Stomach (tissue), 9 donors: ENCODE results near the gene ACTL10. TPM values are rescaled to one million over a fixed set of nuclear protein-coding genes. Genes with fewer than 3 reads are reported as not detected.

Source experiments
- DNase-seq, 2 donors: peaks; one replicate each; pipeline versions ENCODE4 v3.0.0 to v3.0.0-alpha.2; 2013 to 2019
- H3K27ac ChIP-seq, 5 donors: fragments of 200-600 bp in 4 of 5; sonication (generic) in 4 of 5; one replicate each; pipeline ENCODE4 v1.5.1; 2013 to 2019; ENCODE audit warnings: mild to moderate bottlenecking in 1 of 5, moderate library complexity in 1 of 5
- H3K27me3 ChIP-seq, 3 donors: fragments of 200-600 bp; sonication (generic); one replicate each; pipeline ENCODE4 v1.5.1; 2017 to 2019; ENCODE audit warnings: mixed run types in 1 of 3
- H3K36me3 ChIP-seq, 4 donors: fragments of 200-600 bp; sonication (generic); 1 replicate in 3 of 4; 2 replicates in 1 of 4; pipeline ENCODE4 v1.5.1; 2016 to 2019
- H3K4me1 ChIP-seq, 4 donors: fragments of 200-600 bp; sonication (generic); one replicate each; pipeline ENCODE4 v1.5.1; 2016 to 2019
- H3K4me3 ChIP-seq, 4 donors: fragments of 200-600 bp; sonication (generic) in 3 of 4; one replicate each; pipeline ENCODE4 v1.5.1; 2016 to 2019; ENCODE audit warnings: mild to moderate bottlenecking in 1 of 4
- H3K9me3 ChIP-seq, 4 donors: fragments of 200-600 bp; sonication (generic); one replicate each; pipeline ENCODE4 v1.5.1; 2016 to 2019
- EP300 ChIP-seq: sonication (generic); formaldehyde crosslinking; IDR thresholded peaks from one replicate; pipeline ENCODE4 v1.6.1; 2017; ENCODE audit warnings: antibody characterized with exemption
- POLR2A ChIP-seq, 4 donors: fragments of 450-650 bp; IDR thresholded peaks; one replicate each; pipeline ENCODE4 v1.6.1; 2016; ENCODE audit warnings: antibody characterized with exemption in 4 of 4, control low read depth in 2 of 4, mild to moderate bottlenecking in 1 of 4, moderate library complexity in 1 of 4
- POLR2AphosphoS5 ChIP-seq, 3 donors: sonication (generic); formaldehyde crosslinking; IDR thresholded peaks; one replicate each; pipeline ENCODE4 v1.6.1; 2016; ENCODE audit warnings: antibody characterized with exemption in 3 of 3
- WGBS, 5 donors: extraction: QIAGEN DNeasy Blood & Tissue Kit in 3 of 5; methylation state at CpG; one replicate each; pipeline versions ENCODE4 v1.1.5 to v1.1.7; 2013 to 2018; 5-methylcytosine and 5-hydroxymethylcytosine counted together
- intact Hi-C: fragments of 100-400 bp; cut with DNase I; formaldehyde crosslinking; loops from one replicate; pipeline ENCODE4 v1.15.1; 2023; ENCODE audit warnings: low total_unique reads
- polyA plus RNA-seq, 3 donors: library from polyadenylated mRNA; stranded (reverse); fragments of 200-250 nt; gene quantifications; one replicate each; pipeline ENCODE4 v1.2.3, GENCODE V29; 2013
- total RNA-seq, 5 donors: library from RNA; depleted of rRNA; stranded (reverse); fragments of >200 nt; gene quantifications; one replicate each; pipeline versions ENCODE4 v1.1.0 to v1.2.3, GENCODE V29; 2014 to 2016
- TF ChIP-seq, protein P1 (sequence below), 7 experiments: fragments of 450-650 bp in 4 of 7; fragments of 200-600 bp in 3 of 7; sonication (generic) in 3 of 7; IDR thresholded peaks; one replicate each; pipeline ENCODE4 v1.5.1; 2016 to 2019; ENCODE audit warnings: antibody characterized with exemption in 7 of 7, control low read depth in 2 of 7, mild to moderate bottlenecking in 1 of 7
- donor health status: healthy with polysubstance abuse.
- donor health status: Bipolar disorder and iron deficiency.
- donor health status: healthy.

The ACTL10 gene
- total and polyA plus RNA-seq, 8 donors: 1.1 to 12.3 (median 1.4) TPM; not detected in 1

GRCh38 chr20:33668466-33669155, 1.9 kb downstream of the ACTL10 start:
- intact Hi-C loops: no loop called here
- H3K36me3 ChIP-seq: peaks cover 0 to 33% (median 23%) of the 10 kb centered on the region in 4 donors
- no peaks in the 10 kb centered on the region for H3K9me3 ChIP-seq
- H3K27ac ChIP-seq: peak overlapping the region in 4 of 5 donors; percentile 89 to 96 (median 94)
- no peak overlapping the region for H3K4me3 ChIP-seq
- peaks cover 61 to 93% (median 86%) of the 10 kb centered on the region in 4 donors for H3K4me1 ChIP-seq
- 56 to 81% (median 63%) methylated on average over 13 of the region's 13 CpGs for WGBS, 5 donors
- no peak for DNase-seq
- no peaks in the 10 kb centered on the region for H3K27me3 ChIP-seq
- TF ChIP-seq POLR2A (IDR thresholded peaks at IDR 0.05): no peak
- TF ChIP-seq, protein P1, sequence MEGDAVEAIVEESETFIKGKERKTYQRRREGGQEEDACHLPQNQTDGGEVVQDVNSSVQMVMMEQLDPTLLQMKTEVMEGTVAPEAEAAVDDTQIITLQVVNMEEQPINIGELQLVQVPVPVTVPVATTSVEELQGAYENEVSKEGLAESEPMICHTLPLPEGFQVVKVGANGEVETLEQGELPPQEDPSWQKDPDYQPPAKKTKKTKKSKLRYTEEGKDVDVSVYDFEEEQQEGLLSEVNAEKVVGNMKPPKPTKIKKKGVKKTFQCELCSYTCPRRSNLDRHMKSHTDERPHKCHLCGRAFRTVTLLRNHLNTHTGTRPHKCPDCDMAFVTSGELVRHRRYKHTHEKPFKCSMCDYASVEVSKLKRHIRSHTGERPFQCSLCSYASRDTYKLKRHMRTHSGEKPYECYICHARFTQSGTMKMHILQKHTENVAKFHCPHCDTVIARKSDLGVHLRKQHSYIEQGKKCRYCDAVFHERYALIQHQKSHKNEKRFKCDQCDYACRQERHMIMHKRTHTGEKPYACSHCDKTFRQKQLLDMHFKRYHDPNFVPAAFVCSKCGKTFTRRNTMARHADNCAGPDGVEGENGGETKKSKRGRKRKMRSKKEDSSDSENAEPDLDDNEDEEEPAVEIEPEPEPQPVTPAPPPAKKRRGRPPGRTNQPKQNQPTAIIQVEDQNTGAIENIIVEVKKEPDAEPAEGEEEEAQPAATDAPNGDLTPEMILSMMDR (IDR thresholded peaks at IDR 0.05): no peak
- no peak for TF ChIP-seq EP300
- TF ChIP-seq POLR2AphosphoS5 (IDR thresholded peaks at IDR 0.05): no peak

- WGBS, 5 donors: 93 to 98% (median 96%) methylated on average over 5 of the region's 5 CpGs
- TF ChIP-seq POLR2AphosphoS5 (IDR thresholded peaks at IDR 0.05) (no peak), POLR2A (IDR thresholded peaks at IDR 0.05) (no peak), EP300 (no peak)
- TF ChIP-seq, protein P1 (IDR thresholded peaks at IDR 0.05): no peak
- Histone ChIP-seq H3K27me3 (no peaks in the 10 kb centered on the region), H3K36me3 (peaks cover 0 to 33% (median 23%) of the 10 kb centered on the region in 4 donors), H3K27ac (peak overlapping the region in 3 of 5 donors; percentile 42 to 94 (median 93)), H3K4me3 (no peak overlapping the region), H3K4me1 (peaks cover 57 to 92% (median 83%) of the 10 kb centered on the region in 4 donors), H3K9me3 (no peaks in the 10 kb centered on the region)
- no peak for DNase-seq
- intact Hi-C loops: no loop called here
Observed at GRCh38 chr20:33669224-33669623, 2.5 kb downstream of the ACTL10 start.

GRCh38 chr20:33669873-33670640, 3.3 kb downstream of the ACTL10 start:
- no peak for DNase-seq
- no peaks in the 10 kb centered on the region for H3K9me3 ChIP-seq
- no peak for TF ChIP-seq EP300
- no peak overlapping the region for H3K4me3 ChIP-seq
- no peaks in the 10 kb centered on the region for H3K27me3 ChIP-seq
- H3K4me1 ChIP-seq: peaks cover 52 to 91% (median 84%) of the 10 kb centered on the region in 4 donors
- peak overlapping the region in 4 of 5 donors; percentile 6 to 94 (median 40) for H3K27ac ChIP-seq
- H3K36me3 ChIP-seq: peaks cover 0 to 33% (median 23%) of the 10 kb centered on the region in 4 donors
- 62 to 78% (median 68%) methylated on average over 13 of the region's 13 CpGs for WGBS, 5 donors
- intact Hi-C loops: no loop called here

DNA sequence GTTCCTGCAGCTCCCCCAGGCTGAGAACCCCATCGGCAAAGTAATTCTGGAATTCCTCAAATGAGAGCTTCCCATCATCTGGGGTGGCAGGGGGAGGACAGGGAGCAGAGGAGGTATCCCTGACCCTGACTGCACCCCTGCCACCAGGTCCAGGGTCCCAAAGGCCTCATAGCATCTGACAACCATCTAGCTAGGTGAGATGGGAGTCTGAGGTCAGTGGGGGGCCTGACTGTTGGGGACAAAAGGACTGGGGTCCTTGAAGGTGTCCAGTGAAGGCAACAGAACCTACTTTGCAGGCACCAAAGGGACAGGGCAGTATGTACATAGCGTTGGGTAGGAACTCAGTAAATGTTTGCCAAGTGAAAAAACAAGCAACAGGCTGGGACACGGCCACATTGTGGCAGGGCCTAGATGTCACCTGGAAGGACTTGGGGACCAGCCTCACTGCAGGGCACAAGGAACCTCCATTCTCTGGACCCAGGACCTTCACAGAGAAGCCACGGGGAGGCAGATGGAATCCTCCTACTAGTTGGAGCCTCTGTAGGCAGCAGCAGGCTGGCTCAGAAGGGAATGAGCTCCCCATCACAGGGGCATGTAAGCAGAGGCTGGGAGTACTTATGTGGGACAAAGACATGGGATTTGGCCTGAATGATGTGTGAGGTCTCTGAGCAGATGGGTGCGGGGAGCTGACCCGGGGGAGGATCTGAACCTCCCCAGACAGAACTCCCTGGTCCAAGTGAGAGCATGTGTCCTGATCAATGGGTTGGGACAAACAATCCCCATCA, 4.2 kb downstream of the ACTL10 start:
- intact Hi-C loops: no loop called here
- Histone ChIP-seq H3K4me3 (no peak overlapping the region), H3K4me1 (peaks cover 53 to 91% (median 86%) of the 10 kb centered on the region in 4 donors), H3K27ac (peak overlapping the region; percentile 6 to 94 (median 42)), H3K36me3 (peaks cover 0 to 33% (median 23%) of the 10 kb centered on the region in 4 donors), H3K9me3 (no peaks in the 10 kb centered on the region), H3K27me3 (no peaks in the 10 kb centered on the region)
- 56 to 76% (median 62%) methylated on average over 6 of the region's 6 CpGs for WGBS, 5 donors
- TF ChIP-seq POLR2A (IDR thresholded peaks at IDR 0.05) (no peak), EP300 (no peak), POLR2AphosphoS5 (IDR thresholded peaks at IDR 0.05) (no peak)
- TF ChIP-seq, protein P1 (IDR thresholded peaks at IDR 0.05): no peak
- DNase-seq: peak in 1 of 2 donors; percentile 64
